Ishikawa (cell line): Measurements from ENCODE around the gene SERPINE2.

ENCODE experiments used
- EP300 ChIP-seq: IDR thresholded peaks from 2 replicates; pipeline ENCODE4 v1.6.1; 2012; ENCODE audit warnings: borderline replicate concordance
- RAD21 ChIP-seq: IDR thresholded peaks from 2 replicates; pipeline ENCODE4 v1.6.1; 2012; ENCODE audit warnings: low read depth
- REST ChIP-seq: IDR thresholded peaks from 2 replicates; pipeline ENCODE4 v1.6.1; 2012; ENCODE audit warnings: low read depth, mild to moderate bottlenecking
- TAF1 ChIP-seq: IDR thresholded peaks from 2 replicates; pipeline ENCODE4 v1.6.1; 2012; ENCODE audit warnings: low read depth, mild to moderate bottlenecking
- TEAD4 ChIP-seq: IDR thresholded peaks from 2 replicates; pipeline ENCODE4 v1.6.1; 2012

- TF ChIP-seq TAF1 (no peak), RAD21 (no peak), EP300 (no peak), REST (no peak), TEAD4 (no peak)
Observed at GRCh38 chr2:224017957-224018356, 21.1 kb downstream of the SERPINE2 start.
